Liver (tissue), 9 donors: ENCODE results near the gene RTP5. TPM values are rescaled to one million over a fixed set of nuclear protein-coding genes. Genes with fewer than 3 reads are reported as not detected.

Experiments used
- DNase-seq: peaks from one replicate; pipeline ENCODE4 v3.0.0-alpha.2; 2017; ENCODE audit warnings: low spot score
- H3K27ac ChIP-seq, 2 donors: one replicate each; pipeline ENCODE4 v1.7.0; 2013; ENCODE audit warnings: inconsistent platforms in 2 of 2, low read length in 2 of 2, control low read depth in 1 of 2, low read depth in 1 of 2, mild to moderate bottlenecking in 1 of 2
- H3K27me3 ChIP-seq, 4 donors: one replicate each; pipeline versions ENCODE4 v1.6.1 to v1.7.0; 2013; ENCODE audit warnings: low read length in 3 of 4, inconsistent platforms in 1 of 4, mild to moderate bottlenecking in 1 of 4, moderate library complexity in 1 of 4; ENCODE audit not compliant: control insufficient read depth in 4 of 4, insufficient read depth in 4 of 4
- H3K36me3 ChIP-seq, 4 donors: one replicate each; pipeline versions ENCODE4 v1.6.1 to v1.7.0; 2013; ENCODE audit warnings: low read length in 3 of 4, mild to moderate bottlenecking in 3 of 4, low read depth in 1 of 4, moderate library complexity in 1 of 4; ENCODE audit not compliant: control insufficient read depth in 4 of 4, insufficient read depth in 3 of 4
- H3K4me1 ChIP-seq, 4 donors: one replicate each; pipeline versions ENCODE4 v1.6.1 to v1.7.0; 2013; ENCODE audit warnings: low read length in 3 of 4, mild to moderate bottlenecking in 3 of 4, moderate library complexity in 1 of 4; ENCODE audit not compliant: control insufficient read depth in 4 of 4, insufficient read depth in 4 of 4
- H3K4me3 ChIP-seq, 3 donors: one replicate each; pipeline versions ENCODE4 v1.6.1 to v1.7.0; 2013; ENCODE audit warnings: low read length in 3 of 3, control low read depth in 1 of 3, low read depth in 1 of 3, mild to moderate bottlenecking in 1 of 3
- H3K9ac ChIP-seq, 2 donors: one replicate each; pipeline ENCODE4 v1.7.0; 2013; ENCODE audit warnings: low read length in 2 of 2, mild to moderate bottlenecking in 2 of 2, moderate library complexity in 2 of 2, control low read depth in 1 of 2, low read depth in 1 of 2
- H3K9me3 ChIP-seq, 4 donors: one replicate each; pipeline versions ENCODE4 v1.6.1 to v1.7.0; 2013; ENCODE audit warnings: low read length in 3 of 4; ENCODE audit not compliant: control insufficient read depth in 4 of 4
- ATF3 ChIP-seq: IDR thresholded peaks from 2 replicates; pipeline ENCODE4 v1.6.1; 2016; ENCODE audit warnings: antibody characterized with exemption
- EGR1 ChIP-seq, 2 donors: IDR thresholded peaks; 2 replicates each; pipeline ENCODE4 v1.6.1; 2016 to 2018; ENCODE audit warnings: antibody characterized with exemption in 2 of 2, low read depth in 2 of 2
- HNF4A ChIP-seq, 2 donors: conservative IDR thresholded peaks; 2 replicates each; pipeline ENCODE4 v1.6.1; 2016; ENCODE audit warnings: antibody characterized with exemption in 2 of 2, mild to moderate bottlenecking in 2 of 2
- JUND ChIP-seq, 2 donors: IDR thresholded peaks; 2 replicates each; pipeline ENCODE4 v1.6.1; 2016; ENCODE audit warnings: antibody characterized with exemption in 2 of 2
- MAX ChIP-seq: IDR thresholded peaks from 2 replicates; pipeline ENCODE4 v1.6.1; 2016; ENCODE audit warnings: antibody characterized with exemption
- RAD21 ChIP-seq, 2 donors: IDR thresholded peaks; 2 replicates each; pipeline ENCODE4 v1.6.1; 2016; ENCODE audit warnings: antibody characterized with exemption in 2 of 2, mild to moderate bottlenecking in 2 of 2
- RXRA ChIP-seq, 2 donors: IDR thresholded peaks; 2 replicates each; pipeline ENCODE4 v1.6.1; 2017 to 2018; ENCODE audit warnings: antibody characterized with exemption in 2 of 2, mild to moderate bottlenecking in 1 of 2
- TAF1 ChIP-seq: conservative IDR thresholded peaks from 2 replicates; pipeline ENCODE4 v1.6.1; 2016; ENCODE audit warnings: antibody characterized with exemption, mild to moderate bottlenecking
- WGBS: extraction: QIAGEN DNeasy Blood & Tissue Kit; methylation state at CpG from one replicate; pipeline ENCODE4 v1.1.7; 2013; 5-methylcytosine and 5-hydroxymethylcytosine counted together
- polyA plus RNA-seq, 2 donors: library from polyadenylated mRNA; stranded (reverse) in 1 of 2; unstranded in 1 of 2; fragments of 200-250 nt in 1 of 2; fragments of >200 nt in 1 of 2; fragmentation: Nextera tagmentation in 1 of 2; extraction: Ambion mirVana in 1 of 2; gene quantifications; one replicate each; pipeline versions ENCODE4 v1.2.1 to v1.2.3, GENCODE V29; 2013 to 2015
- total RNA-seq, 2 donors: library from RNA; depleted of rRNA; stranded (reverse); fragments of >200 nt; gene quantifications; one replicate each; pipeline ENCODE4 v1.2.3, GENCODE V29; 2014
- TF ChIP-seq, protein P1 (sequence below): IDR thresholded peaks from 2 replicates; pipeline ENCODE4 v1.6.1; 2016; ENCODE audit warnings: antibody characterized with exemption, mild to moderate bottlenecking
- donor health status: healthy.
- donor health status: healthy.
- donor health status: healthy.
- donor health status: healthy.
- donor health status: healthy.

RTP5 gene
- total and polyA plus RNA-seq, 4 donors, result under 0.01 to 0.03 TPM; not detected in 2

DNA sequence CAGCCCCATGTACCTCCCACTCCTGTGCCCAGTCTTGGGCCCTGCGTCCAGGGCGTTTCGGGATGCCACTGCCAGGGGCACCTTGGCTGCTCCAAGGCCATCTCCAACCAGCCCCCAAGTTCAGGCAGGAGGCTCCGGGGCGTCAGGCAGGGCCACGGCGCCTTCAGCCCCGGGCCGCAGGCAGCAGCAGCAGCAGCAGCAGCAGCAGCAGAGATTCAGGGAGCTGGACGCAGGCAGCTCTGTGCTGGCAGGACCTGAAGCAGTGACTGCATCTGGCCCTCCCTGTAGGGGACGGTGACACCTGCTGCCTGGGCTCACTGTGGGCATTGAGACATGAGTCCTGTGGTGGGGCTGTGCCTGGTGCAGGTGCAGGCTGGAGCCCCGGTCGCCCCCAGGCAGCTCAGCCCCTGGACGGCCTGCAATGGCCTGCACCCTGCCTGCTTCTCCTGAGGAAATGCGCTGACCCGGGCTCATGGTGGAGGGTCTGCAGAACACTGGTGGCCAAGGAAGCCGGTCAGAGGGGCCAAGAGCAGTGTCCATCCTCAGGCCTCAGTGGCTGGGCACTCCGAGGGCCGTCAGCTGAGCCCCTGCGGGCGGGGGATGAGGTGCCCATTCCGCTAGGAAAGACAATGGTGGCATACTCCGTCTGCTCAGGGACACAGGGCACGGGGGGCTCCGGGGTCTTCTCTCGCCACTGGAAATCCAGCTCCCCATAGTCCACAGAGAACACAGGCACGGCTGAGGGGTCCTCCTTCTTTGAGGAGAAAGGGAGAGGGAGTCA is 18.8 kb upstream of the RTP5 start:
- H3K27me3 ChIP-seq, result no peaks in the 10 kb centered on the region
- H3K4me3 ChIP-seq, result no peak overlapping the region
- H3K4me1 ChIP-seq, result peaks cover 0 to 4% (median 0%) of the 10 kb centered on the region in 4 donors
- DNase-seq, result no peak
- H3K9me3 ChIP-seq, result no peaks in the 10 kb centered on the region
- TF ChIP-seq EGR1 (IDR thresholded peaks at IDR 0.05; ENCODE audit: low read depth in 2 of 2) (no peak), RXRA (IDR thresholded peaks at IDR 0.05) (no peak), ATF3 (no peak), JUND (IDR thresholded peaks at IDR 0.05) (no peak), HNF4A (conservative IDR thresholded peaks at IDR 0.05) (no peak), TAF1 (no peak), MAX (no peak), RAD21 (IDR thresholded peaks at IDR 0.05) (no peak)
- TF ChIP-seq, protein P1, sequence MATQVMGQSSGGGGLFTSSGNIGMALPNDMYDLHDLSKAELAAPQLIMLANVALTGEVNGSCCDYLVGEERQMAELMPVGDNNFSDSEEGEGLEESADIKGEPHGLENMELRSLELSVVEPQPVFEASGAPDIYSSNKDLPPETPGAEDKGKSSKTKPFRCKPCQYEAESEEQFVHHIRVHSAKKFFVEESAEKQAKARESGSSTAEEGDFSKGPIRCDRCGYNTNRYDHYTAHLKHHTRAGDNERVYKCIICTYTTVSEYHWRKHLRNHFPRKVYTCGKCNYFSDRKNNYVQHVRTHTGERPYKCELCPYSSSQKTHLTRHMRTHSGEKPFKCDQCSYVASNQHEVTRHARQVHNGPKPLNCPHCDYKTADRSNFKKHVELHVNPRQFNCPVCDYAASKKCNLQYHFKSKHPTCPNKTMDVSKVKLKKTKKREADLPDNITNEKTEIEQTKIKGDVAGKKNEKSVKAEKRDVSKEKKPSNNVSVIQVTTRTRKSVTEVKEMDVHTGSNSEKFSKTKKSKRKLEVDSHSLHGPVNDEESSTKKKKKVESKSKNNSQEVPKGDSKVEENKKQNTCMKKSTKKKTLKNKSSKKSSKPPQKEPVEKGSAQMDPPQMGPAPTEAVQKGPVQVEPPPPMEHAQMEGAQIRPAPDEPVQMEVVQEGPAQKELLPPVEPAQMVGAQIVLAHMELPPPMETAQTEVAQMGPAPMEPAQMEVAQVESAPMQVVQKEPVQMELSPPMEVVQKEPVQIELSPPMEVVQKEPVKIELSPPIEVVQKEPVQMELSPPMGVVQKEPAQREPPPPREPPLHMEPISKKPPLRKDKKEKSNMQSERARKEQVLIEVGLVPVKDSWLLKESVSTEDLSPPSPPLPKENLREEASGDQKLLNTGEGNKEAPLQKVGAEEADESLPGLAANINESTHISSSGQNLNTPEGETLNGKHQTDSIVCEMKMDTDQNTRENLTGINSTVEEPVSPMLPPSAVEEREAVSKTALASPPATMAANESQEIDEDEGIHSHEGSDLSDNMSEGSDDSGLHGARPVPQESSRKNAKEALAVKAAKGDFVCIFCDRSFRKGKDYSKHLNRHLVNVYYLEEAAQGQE, result no peak
- H3K36me3 ChIP-seq, result no peaks in the 10 kb centered on the region
- H3K9ac ChIP-seq, result no peak overlapping the region
- no peak overlapping the region for H3K27ac ChIP-seq
- WGBS, result 94% methylated on average over 27 of the region's 27 CpGs

- no peaks in the 10 kb centered on the region for H3K36me3 ChIP-seq
- no peaks in the 10 kb centered on the region for H3K9me3 ChIP-seq
- DNase-seq, result no peak
- H3K4me1 ChIP-seq, result peaks cover 0 to 4% (median 0%) of the 10 kb centered on the region in 4 donors
- no peak overlapping the region for H3K4me3 ChIP-seq
- H3K9ac ChIP-seq, result no peak overlapping the region
- no peaks in the 10 kb centered on the region for H3K27me3 ChIP-seq
- TF ChIP-seq RAD21 (IDR thresholded peaks at IDR 0.05) (no peak), MAX (no peak), ATF3 (no peak)
- TF ChIP-seq, protein P1, result no peak
- no peak overlapping the region for H3K27ac ChIP-seq
- 91% methylated on average over 26 of the region's 26 CpGs for WGBS
Observed at GRCh38 chr2:241851325-241852115, 18.0 kb upstream of the RTP5 start.
